Glutamatergic neuron (in vitro differentiated cells): ENCODE measurements around the gene MRPL23. TPM values are rescaled to one million over a fixed set of nuclear protein-coding genes. Genes with fewer than 3 reads are reported as not detected.

Experiments used
- DNase-seq: peaks from one replicate; pipeline ENCODE4 v3.0.0; 2022
- H3K27ac Mint-ChIP-seq: one replicate; pipeline ENCODE4 v1.8.0; 2020; ENCODE audit warnings: mild to moderate bottlenecking, mixed read lengths, inconsistent platforms; ENCODE audit not compliant: unreplicated experiment
- H3K27me3 Mint-ChIP-seq: one replicate; pipeline ENCODE4 v1.8.0; 2020; ENCODE audit warnings: mild to moderate bottlenecking, moderate library complexity, mixed read lengths, inconsistent platforms; ENCODE audit not compliant: unreplicated experiment
- H3K36me3 Mint-ChIP-seq: one replicate; pipeline ENCODE4 v1.8.0; 2020; ENCODE audit warnings: mild to moderate bottlenecking, mixed read lengths, inconsistent platforms; ENCODE audit not compliant: unreplicated experiment
- H3K4me1 Mint-ChIP-seq: one replicate; pipeline ENCODE4 v1.8.0; 2020; ENCODE audit warnings: mild to moderate bottlenecking, low read depth, mixed read lengths, inconsistent platforms; ENCODE audit not compliant: unreplicated experiment
- H3K4me3 Mint-ChIP-seq: one replicate; pipeline ENCODE4 v1.8.0; 2020; ENCODE audit warnings: mild to moderate bottlenecking, mixed read lengths, inconsistent platforms; ENCODE audit not compliant: unreplicated experiment
- H3K9me3 Mint-ChIP-seq: one replicate; pipeline ENCODE4 v1.8.0; 2020; ENCODE audit warnings: mild to moderate bottlenecking, moderate library complexity, mixed read lengths, inconsistent platforms; ENCODE audit not compliant: unreplicated experiment
- total RNA-seq: library from RNA; stranded (reverse); fragmentation: NEBNext Ultra II Directional; extraction: Animal tissue kit (Norgen Biotek cat#: 25700); gene quantifications from one replicate; pipeline ENCODE4 v1.2.1, GENCODE V29; 2021; ENCODE audit not compliant: unreplicated experiment
- TF ChIP-seq, protein P1 (sequence below): fragments of 200-600 bp; sonication (generic); IDR thresholded peaks from one replicate; pipeline ENCODE4 v1.5.0; 2021; ENCODE audit not compliant: partially characterized antibody, unreplicated experiment

MRPL23 gene
- total RNA-seq, 1 donor from 2014 or later = 27.6 TPM

DNA sequence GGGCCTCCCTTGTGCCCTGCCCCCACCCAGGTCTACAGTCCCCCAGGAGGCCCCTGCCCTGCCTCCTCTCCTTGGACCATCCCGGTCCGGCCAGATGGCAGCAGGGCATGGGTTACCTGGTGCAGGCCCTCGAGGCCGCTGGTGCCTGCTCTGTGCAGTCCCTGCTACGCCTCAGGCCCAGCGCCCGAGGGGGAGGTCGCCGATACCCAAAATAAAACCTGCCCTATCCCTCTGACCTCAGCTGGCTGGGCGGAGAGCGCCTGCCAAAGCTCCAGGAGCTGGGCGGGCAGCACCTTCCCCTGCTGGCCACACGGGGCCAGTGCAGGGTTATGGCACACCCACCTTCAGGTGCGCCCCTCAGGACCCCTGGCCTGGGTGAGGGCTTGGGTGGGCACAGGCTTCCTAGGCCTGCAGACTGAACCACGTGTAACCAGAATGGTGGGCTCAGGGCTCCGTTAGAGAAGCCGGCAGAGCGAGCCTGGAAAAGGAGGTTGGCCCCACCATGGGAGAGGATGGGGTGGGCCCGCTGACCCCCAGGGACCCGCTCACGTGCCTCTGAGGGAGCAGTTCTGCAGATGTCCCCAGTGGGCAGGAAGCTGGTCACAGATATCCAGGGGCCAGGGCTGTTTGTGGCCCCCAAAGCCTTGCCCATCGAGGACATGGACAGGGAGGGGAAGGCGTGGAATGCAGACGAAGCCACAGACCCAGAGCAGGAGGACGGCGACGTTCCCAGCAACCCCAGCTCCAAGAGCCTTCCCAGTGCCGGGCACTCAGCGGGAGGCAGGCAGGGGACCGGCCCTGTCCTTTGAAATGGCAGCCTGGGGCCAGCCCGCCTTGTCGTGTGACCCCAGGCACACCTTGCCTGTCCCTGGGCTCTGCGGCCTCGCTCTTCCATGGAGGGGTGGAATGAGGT lies 29.4 kb upstream of the MRPL23 start:
- H3K4me3 Mint-ChIP-seq = no peak overlapping the region
- DNase-seq = no peak
- no peaks in the 10 kb centered on the region for H3K4me1 Mint-ChIP-seq
- H3K36me3 Mint-ChIP-seq = no peaks in the 10 kb centered on the region
- peaks cover 10% of the 10 kb centered on the region for H3K27me3 Mint-ChIP-seq
- TF ChIP-seq, protein P1, sequence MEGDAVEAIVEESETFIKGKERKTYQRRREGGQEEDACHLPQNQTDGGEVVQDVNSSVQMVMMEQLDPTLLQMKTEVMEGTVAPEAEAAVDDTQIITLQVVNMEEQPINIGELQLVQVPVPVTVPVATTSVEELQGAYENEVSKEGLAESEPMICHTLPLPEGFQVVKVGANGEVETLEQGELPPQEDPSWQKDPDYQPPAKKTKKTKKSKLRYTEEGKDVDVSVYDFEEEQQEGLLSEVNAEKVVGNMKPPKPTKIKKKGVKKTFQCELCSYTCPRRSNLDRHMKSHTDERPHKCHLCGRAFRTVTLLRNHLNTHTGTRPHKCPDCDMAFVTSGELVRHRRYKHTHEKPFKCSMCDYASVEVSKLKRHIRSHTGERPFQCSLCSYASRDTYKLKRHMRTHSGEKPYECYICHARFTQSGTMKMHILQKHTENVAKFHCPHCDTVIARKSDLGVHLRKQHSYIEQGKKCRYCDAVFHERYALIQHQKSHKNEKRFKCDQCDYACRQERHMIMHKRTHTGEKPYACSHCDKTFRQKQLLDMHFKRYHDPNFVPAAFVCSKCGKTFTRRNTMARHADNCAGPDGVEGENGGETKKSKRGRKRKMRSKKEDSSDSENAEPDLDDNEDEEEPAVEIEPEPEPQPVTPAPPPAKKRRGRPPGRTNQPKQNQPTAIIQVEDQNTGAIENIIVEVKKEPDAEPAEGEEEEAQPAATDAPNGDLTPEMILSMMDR = peak; percentile 70
- H3K9me3 Mint-ChIP-seq = peaks cover 9% of the 10 kb centered on the region
- H3K27ac Mint-ChIP-seq = no peak overlapping the region

DNA sequence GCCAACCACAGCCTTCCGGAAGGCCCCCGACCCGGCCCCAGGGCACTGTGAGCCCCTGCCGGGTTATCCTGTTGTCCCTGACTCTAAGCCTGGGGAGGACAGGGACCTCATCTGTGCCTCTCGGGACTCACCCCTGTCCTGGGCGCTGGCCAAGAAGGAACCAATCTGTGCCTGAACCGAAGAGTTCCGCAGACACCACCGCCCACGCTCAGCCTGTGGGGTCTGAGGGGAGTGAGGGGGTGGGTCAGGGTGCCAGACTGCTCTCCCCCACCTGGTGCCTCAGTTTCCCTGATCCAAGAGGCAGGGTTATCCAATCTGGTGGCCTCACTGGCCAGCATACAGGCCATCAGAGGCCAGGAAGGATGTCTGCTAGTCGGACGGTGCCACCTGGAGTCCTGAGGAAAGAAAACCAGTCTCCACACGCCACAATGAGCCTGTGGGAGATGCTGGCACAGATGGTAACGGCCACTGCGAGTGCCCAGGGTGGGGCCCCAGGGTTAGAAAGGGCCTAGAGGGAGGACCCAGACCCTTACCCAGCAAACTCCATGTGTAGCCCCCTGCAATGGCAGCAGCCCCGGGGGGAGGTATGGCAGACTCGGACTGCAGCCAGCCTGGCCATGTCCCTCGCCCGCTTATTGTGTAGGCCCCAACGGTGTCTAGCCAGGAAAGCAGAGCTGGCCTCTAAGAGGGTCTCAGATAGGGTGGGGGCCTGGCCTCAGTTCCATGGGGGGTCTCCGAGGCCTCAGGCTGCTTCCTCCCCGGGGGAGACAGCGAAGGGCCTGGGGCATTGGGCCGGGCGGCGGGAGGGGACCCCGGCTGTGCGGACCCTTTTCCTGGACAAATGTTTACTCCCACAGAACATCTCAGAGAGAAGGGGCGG lies 28.5 kb upstream of the MRPL23 start:
- peaks cover 10% of the 10 kb centered on the region for H3K27me3 Mint-ChIP-seq
- TF ChIP-seq, protein P1 = no peak
- no peak for DNase-seq
- no peak overlapping the region for H3K27ac Mint-ChIP-seq
- H3K4me1 Mint-ChIP-seq = no peaks in the 10 kb centered on the region
- no peak overlapping the region for H3K4me3 Mint-ChIP-seq
- no peaks in the 10 kb centered on the region for H3K36me3 Mint-ChIP-seq
- peaks cover 9% of the 10 kb centered on the region for H3K9me3 Mint-ChIP-seq

DNA sequence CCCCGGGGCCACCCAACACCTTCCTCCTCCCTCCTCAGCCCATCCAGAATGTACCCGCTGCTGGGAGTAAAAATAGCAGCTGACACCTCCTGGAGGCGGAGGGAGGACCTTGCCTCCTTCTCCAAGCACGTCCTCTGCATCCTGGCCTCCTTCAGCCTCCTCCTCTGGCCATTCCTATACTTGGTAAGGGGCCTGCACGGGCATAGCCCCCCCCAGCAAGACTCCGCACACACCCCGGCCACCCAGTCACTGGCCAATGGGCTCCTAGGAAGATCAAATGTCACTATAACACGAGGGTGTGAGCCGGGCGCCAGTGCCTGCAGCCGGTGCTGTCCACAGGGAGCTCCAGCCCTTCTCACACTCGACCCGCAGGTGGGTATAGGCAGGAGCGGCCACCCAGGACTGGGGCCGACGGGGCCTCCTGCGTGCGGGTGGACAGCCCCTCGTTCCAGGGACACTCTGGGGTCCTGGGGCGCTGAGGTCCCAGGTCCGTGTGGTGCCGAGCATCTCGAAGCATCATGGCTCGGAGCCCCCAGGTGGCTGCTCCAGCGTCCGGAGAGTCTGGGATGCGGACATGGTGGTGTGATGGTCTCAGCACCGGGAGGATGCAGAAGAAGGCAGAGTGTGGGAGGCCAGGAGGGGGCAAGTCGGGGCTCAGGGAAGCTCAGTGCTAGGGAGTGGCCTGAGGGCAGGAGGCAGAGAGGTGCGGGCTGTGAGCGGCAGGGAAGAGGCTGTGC lies 27.6 kb upstream of the MRPL23 start, which contains the start of gene TNNT3:
TSS of gene TNNT3 (plus strand) at position 313 of the 737 bp plus-strand sequence. CDS start 3,172 bp downstream, outside the sequence.
- TF ChIP-seq, protein P1 = no peak
- peaks cover 9% of the 10 kb centered on the region for H3K27me3 Mint-ChIP-seq
- peaks cover 9% of the 10 kb centered on the region for H3K9me3 Mint-ChIP-seq
- no peak within 1 kb of the TSS for H3K27ac Mint-ChIP-seq
- no peaks in the 10 kb centered on the region for H3K4me1 Mint-ChIP-seq
- DNase-seq = no peak
- no peak within 1 kb of the TSS for H3K4me3 Mint-ChIP-seq
- no peaks in the 10 kb centered on the region for H3K36me3 Mint-ChIP-seq

DNA sequence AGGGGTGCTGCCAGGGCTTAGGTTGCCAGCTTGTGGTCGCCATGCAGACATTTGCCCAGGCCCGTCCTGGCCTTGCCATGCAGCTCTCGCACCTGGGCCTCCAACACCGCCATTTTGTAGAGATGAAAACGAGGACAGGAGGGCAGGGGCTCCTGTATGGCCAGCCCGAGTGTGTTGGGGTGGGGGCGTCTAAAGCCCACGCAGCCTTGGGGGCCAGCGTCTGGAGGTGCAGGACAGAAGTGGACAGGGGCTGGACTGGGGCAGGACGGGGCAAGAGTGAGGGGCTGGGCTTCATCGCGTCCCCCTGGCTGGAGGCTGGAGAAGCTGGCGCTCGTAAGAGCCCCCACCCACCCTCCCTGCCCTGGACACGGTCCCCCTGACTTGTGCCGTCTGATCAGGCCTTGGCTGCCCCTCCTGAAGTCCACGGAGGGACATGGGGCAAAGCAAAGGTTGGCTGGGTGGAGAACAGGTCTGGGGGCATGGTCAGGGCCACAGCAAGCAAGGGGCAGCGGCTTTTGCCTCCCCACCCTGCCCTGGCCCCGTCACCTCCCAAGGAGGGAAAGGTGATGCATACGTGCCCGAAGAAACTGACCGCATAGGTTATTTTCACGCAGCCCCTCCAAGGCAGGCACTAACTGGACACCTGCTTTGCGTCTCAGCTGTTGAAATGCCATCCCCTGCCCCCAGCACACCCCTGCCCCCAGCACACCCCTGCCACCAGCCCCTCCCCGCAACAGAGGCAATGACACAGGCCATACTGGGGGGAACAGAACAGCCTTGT lies 26.8 kb upstream of the MRPL23 start:
- no peak for DNase-seq
- peaks cover 5% of the 10 kb centered on the region for H3K9me3 Mint-ChIP-seq
- no peak overlapping the region for H3K27ac Mint-ChIP-seq
- peaks cover 2% of the 10 kb centered on the region for H3K27me3 Mint-ChIP-seq
- no peaks in the 10 kb centered on the region for H3K4me1 Mint-ChIP-seq
- H3K36me3 Mint-ChIP-seq = no peaks in the 10 kb centered on the region
- TF ChIP-seq, protein P1 = no peak
- no peak overlapping the region for H3K4me3 Mint-ChIP-seq
